MG63 (cell line): Measurements from ENCODE around the gene PPFIA2. TPM values are rescaled to one million over a fixed set of nuclear protein-coding genes. Genes with fewer than 3 reads are reported as not detected.

Experiments
- DNase-seq: peaks from one replicate; pipeline ENCODE4 v3.0.0-alpha.2; 2020
- H3K27me3 ChIP-seq: fragments of 250-450 bp; sonication (Bioruptor Pico); 2 replicates; pipeline ENCODE4 v1.5.1; 2020; ENCODE audit warnings: mild to moderate bottlenecking, moderate library complexity
- H3K36me3 ChIP-seq: fragments of 250-450 bp; sonication (Bioruptor Pico); 2 replicates; pipeline ENCODE4 v1.5.1; 2020; ENCODE audit warnings: mild to moderate bottlenecking, moderate library complexity
- H3K4me3 ChIP-seq: fragments of 250-450 bp; sonication (Bioruptor Pico); 2 replicates; pipeline ENCODE4 v1.5.1; 2020; ENCODE audit warnings: mild to moderate bottlenecking, moderate library complexity
- H3K9me3 ChIP-seq: fragments of 250-450 bp; sonication (Bioruptor Pico); 2 replicates; pipeline ENCODE4 v1.5.1; 2020; ENCODE audit warnings: mild to moderate bottlenecking, moderate library complexity
- total RNA-seq: library from RNA; depleted of rRNA; stranded (reverse); fragments of >200 nt; shearing (Covaris generic); gene quantifications from 2 replicates; pipeline ENCODE4 v1.2.3, GENCODE V29; 2014; ENCODE audit warnings: low replicate concordance

PPFIA2 gene
- total RNA-seq, 1 experiment from 2014 or later: not detected

DNA sequence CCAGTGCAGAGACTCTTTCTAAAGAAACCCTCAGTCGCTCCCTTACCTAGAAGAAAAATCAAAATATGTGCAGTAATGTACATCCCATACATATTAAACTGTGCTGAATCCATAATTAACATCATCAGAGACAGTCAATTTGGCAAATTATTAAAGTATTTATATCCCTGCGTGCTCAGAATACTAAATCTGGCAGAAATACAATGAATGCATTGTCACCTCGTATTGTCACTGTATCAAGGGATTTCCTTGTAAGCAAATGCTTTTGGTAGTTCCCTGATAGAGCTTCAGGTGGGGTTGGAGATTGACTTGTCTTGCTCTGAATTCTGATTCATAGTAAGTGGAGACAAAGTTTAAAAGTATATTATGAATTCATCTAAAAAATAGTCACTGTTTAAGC lies 319.1 kb downstream of the PPFIA2 start:
- H3K4me3 ChIP-seq: no peak overlapping the region
- no peaks in the 10 kb centered on the region; the same call in 1 of the 2 replicates for H3K27me3 ChIP-seq
- no peaks in the 10 kb centered on the region for H3K36me3 ChIP-seq
- DNase-seq: no peak
- no peaks in the 10 kb centered on the region for H3K9me3 ChIP-seq

DNA sequence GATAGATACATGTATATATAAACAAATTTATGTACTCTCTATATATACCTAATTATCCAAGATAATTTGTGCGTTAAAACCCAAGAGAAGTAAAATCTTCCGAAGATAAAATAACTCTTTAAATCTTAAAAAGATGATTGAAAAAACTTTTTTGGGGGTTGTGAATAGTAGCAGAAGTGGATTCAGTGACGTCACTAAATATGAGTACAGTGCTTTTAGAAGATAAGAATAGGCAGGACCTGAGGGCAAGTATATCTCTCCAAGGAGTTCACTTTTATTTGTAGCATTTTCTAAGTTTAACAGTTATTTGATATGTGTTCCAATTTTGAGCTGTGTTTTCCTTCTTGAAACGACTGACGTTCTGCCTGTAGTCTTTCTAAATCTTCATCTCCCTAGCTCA lies 319.8 kb downstream of the PPFIA2 start:
- H3K9me3 ChIP-seq: no peaks in the 10 kb centered on the region
- no peaks in the 10 kb centered on the region; the same call in 1 of the 2 replicates for H3K27me3 ChIP-seq
- no peak for DNase-seq
- no peak overlapping the region for H3K4me3 ChIP-seq
- no peaks in the 10 kb centered on the region for H3K36me3 ChIP-seq

DNA sequence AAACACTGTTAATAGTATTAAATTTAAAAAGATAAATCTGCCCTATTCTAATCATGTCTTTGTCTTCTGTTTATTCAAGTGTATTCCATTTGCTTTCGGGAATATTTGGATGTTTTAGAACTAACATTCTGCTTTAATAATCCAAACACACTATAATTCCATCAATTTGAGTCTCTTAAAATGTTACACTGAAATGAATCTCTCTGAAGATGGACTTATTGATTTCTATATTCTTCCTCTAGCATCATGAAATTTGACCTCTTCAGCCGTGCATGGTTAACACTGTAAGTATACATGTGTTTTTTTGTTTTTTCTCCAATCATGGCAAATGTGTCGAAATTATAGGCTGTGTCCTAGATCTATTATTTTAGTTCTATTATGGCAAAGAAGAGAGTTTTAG lies 342.1 kb downstream of the PPFIA2 start:
- Histone ChIP-seq H3K36me3 (no peaks in the 10 kb centered on the region), H3K9me3 (no peaks in the 10 kb centered on the region), H3K27me3 (no peaks in the 10 kb centered on the region), H3K4me3 (no peak overlapping the region)
- DNase-seq: no peak

DNA sequence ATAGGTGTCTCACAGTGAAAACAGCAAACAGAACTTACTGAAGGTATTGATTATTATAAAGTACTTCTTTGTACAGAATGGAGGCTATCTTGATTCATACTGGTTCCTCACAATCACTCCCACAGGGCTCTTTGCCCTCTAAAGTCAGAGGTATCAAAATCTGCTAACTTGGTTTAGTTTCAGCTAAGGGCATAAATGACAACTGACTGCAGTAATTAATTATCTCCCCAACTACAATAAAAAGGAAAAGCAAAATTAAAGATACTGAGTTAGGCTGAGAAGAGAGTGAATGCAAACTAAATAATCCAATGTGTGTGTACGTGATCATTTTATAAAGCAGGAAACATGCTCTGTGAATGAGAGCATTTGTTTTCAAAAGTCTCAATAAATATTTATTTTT lies 342.6 kb downstream of the PPFIA2 start:
- H3K9me3 ChIP-seq: no peaks in the 10 kb centered on the region
- DNase-seq: no peak
- H3K27me3 ChIP-seq: no peaks in the 10 kb centered on the region
- H3K4me3 ChIP-seq: no peak overlapping the region
- no peaks in the 10 kb centered on the region for H3K36me3 ChIP-seq

DNA sequence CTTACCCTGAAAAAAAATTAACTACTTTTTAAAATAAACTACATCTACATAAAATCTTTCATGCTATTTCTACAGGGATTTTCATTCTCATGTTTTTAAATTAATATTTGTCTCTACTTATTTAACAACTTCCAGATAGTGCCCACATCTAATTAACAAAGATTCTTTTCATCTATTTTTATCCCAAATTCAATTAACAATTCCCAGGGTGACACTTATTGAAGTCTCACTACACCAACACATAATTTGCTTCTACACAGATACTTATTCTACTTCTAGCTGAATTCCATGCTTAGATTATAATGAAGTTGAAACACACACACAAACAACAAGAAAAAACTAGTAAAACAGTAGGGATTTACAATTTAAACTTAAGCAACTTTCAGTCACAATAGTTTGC lies 344.7 kb downstream of the PPFIA2 start:
- no peaks in the 10 kb centered on the region for H3K27me3 ChIP-seq
- no peaks in the 10 kb centered on the region for H3K36me3 ChIP-seq
- no peaks in the 10 kb centered on the region for H3K9me3 ChIP-seq
- H3K4me3 ChIP-seq: no peak overlapping the region
- DNase-seq: no peak

DNA sequence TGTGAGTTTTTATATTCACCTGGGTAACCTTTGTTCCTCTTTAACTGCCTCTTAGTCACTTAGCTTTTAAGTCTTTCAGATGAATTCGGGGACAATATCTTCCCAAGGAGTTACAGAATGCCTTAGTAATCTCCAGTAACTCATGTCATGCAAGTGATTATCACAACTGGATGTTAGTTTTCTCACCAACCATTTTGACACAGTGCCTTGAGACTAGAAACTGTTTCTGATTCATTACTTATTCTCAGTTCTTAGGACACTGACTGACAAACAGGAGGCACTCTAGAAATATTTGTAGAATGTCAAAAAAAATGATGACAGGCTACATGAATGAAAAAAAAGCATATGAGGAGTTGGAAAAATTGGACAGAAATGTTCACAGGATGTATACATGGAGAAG lies 346.2 kb downstream of the PPFIA2 start:
- H3K9me3 ChIP-seq: no peaks in the 10 kb centered on the region
- no peaks in the 10 kb centered on the region for H3K27me3 ChIP-seq
- no peaks in the 10 kb centered on the region for H3K36me3 ChIP-seq
- DNase-seq: no peak
- no peak overlapping the region for H3K4me3 ChIP-seq

DNA sequence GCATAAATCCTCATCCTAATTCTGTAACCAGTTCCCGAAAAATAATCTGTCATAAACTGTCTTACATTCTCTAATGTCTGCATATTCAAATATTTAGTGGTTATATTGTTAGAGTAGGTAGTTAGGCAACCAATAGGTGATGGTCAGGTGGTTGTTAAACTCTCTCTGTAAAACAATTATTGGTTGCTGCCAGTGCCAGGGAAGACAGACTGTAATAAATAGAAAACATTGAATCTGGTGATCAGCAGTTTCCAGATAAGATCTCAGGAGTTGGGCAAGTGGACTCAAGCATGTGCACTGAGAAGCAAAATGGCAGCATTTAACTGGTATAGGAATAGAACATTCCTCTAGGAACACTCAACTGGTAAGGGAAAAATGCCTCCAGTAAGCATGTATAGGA lies 355.8 kb downstream of the PPFIA2 start:
- H3K9me3 ChIP-seq: no peaks in the 10 kb centered on the region
- no peak overlapping the region for H3K4me3 ChIP-seq
- H3K36me3 ChIP-seq: no peaks in the 10 kb centered on the region
- H3K27me3 ChIP-seq: no peaks in the 10 kb centered on the region
- DNase-seq: no peak

DNA sequence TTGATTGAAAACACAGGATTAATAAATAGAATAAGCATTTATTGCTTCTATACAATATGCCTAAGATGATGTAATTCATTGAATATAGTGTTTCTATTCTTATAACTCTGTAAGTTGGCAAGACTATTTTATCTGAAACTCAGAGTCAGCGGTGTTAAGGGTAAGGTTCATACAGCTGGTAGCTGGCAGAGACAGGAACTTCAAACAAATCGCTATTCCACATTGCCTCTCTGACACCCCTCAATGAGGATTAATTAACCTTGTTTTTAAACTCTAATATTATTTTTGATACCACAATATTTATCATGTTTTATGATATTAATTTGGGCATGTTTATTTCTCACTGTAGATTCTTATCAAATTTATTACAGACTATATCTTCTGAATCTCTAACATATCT lies 357.9 kb downstream of the PPFIA2 start:
- Histone ChIP-seq H3K27me3 (no peaks in the 10 kb centered on the region), H3K4me3 (no peak overlapping the region), H3K36me3 (no peaks in the 10 kb centered on the region), H3K9me3 (no peaks in the 10 kb centered on the region)
- no peak for DNase-seq

DNA sequence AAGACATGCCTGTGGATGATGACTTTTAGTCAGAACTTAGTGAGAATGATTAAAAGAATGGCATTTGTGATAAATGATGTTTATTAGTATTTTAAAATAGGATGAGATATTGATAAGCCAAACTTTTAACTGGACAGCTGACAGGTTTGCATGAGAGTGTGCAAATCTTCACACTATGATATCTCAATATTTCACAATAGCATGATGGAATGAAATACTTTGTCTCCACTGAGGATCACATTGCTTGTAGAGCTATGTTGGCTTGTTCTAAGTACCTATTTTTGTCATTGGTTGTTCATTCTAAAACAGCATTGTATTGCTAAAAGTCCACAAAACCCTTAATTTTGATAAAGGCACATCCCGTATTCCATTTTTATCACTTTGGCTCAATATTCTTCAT lies 359.1 kb downstream of the PPFIA2 start:
- DNase-seq: no peak
- no peaks in the 10 kb centered on the region for H3K27me3 ChIP-seq
- no peaks in the 10 kb centered on the region for H3K36me3 ChIP-seq
- no peaks in the 10 kb centered on the region for H3K9me3 ChIP-seq
- H3K4me3 ChIP-seq: no peak overlapping the region

DNA sequence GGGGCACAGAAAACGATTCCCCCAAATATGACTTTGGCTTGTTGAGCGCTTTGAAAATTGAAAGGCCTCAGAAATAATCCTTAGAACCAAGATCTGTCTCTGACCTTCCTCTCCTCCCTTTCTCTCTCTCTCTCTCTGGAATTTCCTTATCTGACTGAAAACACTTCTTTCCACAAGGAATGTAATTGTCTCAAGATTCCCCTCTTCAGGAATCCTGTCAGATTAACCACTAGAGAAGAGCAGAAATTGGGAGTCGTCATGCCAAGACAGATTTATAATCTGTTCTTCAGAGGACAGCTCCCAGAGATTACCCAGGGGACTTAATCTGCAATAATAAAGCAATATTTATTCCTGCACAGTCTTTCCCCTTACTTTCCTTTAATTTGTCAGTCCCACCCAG lies 363.7 kb downstream of the PPFIA2 start:
- no peak for DNase-seq
- H3K9me3 ChIP-seq: no peaks in the 10 kb centered on the region
- no peak overlapping the region for H3K4me3 ChIP-seq
- no peaks in the 10 kb centered on the region for H3K36me3 ChIP-seq
- H3K27me3 ChIP-seq: no peaks in the 10 kb centered on the region

DNA sequence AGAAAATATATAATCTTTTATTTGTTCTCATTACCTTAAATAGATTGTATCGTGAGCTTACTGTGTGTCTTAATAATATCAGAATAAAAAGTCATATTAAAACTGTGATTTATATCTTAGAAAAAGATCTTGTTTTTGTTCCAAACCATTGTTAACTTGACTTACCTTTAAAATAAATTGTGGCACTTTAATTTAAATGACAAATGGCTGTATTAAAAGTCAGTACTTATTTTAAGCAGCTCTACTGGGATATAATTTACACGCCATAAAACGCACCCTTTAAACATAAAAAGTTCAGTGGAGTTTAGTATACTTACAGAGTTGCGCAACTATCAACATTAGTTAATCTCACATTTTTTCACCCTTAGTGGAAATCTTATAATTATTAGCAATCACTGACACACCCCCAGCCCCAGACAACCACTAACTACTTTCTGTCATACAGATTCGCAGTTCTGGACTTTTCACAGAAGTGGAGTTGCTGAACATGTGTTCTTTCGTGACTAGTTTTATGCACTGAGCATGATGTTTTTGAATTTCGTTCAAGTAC lies 369.5 kb downstream of the PPFIA2 start:
- no peak for DNase-seq

DNA sequence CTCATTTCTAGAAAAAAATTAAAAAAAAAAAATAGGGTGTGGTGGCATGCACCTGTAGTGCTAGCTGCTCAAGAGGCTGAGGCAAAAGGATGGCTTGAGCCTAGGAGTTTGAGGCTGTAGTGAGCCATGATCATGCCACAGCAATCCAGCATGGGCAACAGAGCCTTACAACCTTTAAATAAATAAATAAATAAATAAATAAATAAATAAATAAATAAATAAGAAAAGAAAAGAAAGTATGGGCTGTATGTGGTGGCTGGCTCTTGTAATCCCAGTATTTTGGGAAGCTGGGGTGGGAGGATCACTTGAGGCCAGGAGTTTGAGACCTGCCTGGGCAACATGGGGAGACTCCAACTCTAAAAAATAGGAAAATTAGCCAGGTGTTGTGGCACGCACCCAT lies 373.0 kb downstream of the PPFIA2 start:
- H3K4me3 ChIP-seq: no peak overlapping the region
- no peaks in the 10 kb centered on the region for H3K36me3 ChIP-seq
- H3K27me3 ChIP-seq: no peaks in the 10 kb centered on the region
- no peak for DNase-seq
- H3K9me3 ChIP-seq: no peaks in the 10 kb centered on the region

More for the DNA sequence above, 369.5 kb downstream of the PPFIA2 start:
- no peaks in the 10 kb centered on the region for H3K27me3 ChIP-seq
- H3K4me3 ChIP-seq: no peak overlapping the region
- no peaks in the 10 kb centered on the region for H3K36me3 ChIP-seq
- H3K9me3 ChIP-seq: no peaks in the 10 kb centered on the region

DNA sequence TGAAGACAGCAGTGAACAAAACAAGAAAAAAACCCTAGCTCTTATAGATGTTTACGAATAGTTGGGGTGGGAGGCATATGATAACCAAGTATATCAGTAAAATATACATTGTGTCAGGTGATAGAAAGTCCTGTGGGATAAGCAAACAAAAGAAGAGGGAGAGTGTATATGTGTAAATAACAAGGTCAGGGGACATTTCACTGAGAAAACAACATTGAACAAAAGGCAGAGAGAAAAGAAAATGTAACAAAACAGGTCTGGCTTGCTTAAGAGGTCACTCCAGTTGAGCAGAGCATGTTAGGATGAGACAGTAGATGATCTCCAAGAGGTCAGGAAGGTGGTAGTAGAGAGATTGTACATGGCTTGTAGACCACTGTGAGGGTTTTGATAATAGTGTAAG lies 377.2 kb downstream of the PPFIA2 start:
- H3K4me3 ChIP-seq: no peak overlapping the region
- no peaks in the 10 kb centered on the region for H3K36me3 ChIP-seq
- no peak for DNase-seq

DNA sequence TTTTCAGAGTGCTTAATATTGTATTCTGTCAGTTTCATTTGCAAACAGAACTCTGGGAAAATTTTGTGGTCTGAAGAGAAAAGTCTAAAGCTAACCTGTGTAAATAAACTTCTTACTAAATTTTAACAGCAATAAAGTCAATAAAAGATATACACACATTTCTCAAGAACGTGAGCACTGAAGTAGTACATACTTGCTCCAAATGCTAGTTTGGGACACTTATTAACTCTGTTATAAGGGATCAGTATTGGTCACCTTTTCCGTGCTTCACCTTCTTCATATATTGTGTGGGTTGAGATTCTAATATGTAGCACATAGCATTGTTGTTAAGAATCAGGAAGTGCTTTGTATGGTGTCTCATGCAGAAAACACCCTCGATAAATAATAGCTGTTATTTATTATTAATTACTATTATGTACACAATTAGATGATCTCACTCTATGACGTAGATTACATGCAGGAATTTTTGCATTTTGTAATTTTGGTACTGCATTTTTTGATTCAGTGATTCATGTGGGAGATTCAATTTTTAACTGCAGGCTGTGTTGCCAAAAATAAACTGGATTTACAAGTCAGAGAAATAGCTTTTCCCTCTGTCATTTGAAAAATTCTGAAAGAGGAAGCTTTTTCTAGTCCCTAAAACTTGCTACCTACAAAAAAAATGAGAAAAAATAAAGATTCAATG lies 380.4 kb downstream of the PPFIA2 start:
- H3K9me3 ChIP-seq: no peaks in the 10 kb centered on the region
- no peaks in the 10 kb centered on the region for H3K36me3 ChIP-seq
- no peak for DNase-seq
- no peak overlapping the region for H3K4me3 ChIP-seq
- no peaks in the 10 kb centered on the region for H3K27me3 ChIP-seq

More for the DNA sequence above, 377.2 kb downstream of the PPFIA2 start:
- Histone ChIP-seq H3K9me3 (no peaks in the 10 kb centered on the region), H3K27me3 (no peaks in the 10 kb centered on the region)

DNA sequence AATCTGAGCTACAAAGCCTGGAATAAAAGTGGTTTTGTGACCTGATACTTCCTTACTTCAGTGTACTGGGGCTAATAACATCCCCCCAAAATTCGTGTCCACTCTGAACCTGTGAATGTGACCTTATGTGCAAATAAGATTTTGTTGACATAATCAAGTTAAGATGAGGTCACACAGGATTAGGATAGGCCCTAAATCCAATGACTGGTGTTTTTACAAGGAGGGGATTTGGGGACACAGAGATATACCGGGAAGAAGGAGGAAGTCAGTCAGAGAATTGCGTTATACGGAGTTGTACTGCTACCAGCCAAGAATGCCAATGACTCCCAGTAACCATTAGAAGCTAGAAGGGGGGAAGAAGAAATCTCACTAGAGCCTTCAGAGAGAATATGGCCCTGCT lies 381.4 kb downstream of the PPFIA2 start:
- no peak overlapping the region for H3K4me3 ChIP-seq
- no peaks in the 10 kb centered on the region for H3K27me3 ChIP-seq
- no peaks in the 10 kb centered on the region for H3K9me3 ChIP-seq
- no peak for DNase-seq
- no peaks in the 10 kb centered on the region for H3K36me3 ChIP-seq

DNA sequence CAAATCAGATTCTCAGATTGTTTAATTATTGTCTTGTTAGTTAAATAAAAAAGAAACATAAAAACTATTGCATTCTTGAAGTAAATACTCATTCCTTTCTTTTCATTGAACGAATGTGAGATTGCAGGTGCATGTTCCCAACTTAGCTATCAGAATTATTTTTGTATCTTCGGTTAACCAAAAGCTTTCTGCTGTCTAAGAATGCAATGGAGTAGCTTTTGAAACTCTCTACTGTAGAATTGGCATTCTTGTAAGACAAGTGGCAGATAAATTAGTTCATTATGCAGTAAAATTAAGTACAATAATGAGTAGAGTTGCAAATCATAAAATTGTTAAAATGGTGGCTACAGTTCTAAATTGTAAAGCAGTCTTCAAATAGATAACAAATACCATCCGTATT lies 383.2 kb downstream of the PPFIA2 start:
- Histone ChIP-seq H3K27me3 (no peaks in the 10 kb centered on the region), H3K9me3 (no peaks in the 10 kb centered on the region), H3K4me3 (no peak overlapping the region), H3K36me3 (no peaks in the 10 kb centered on the region)
- no peak for DNase-seq

DNA sequence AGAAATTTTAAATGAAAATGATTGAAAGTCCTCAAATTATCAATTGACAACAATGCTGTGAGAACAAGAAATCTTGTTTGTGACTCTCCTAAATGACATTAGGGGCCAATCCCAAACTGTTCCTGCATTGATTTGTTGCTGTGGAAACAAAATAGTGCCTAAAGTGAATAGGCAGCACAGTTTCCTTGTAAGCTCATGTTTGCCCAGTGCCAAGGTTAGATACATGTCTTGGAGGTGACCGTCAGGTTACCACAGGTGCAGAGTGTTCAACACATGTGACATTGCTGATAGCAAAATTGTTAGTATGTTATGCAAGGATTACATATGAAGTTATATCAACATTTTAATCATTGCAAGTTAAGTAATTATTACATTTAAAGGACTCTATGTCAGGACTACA lies 388.7 kb downstream of the PPFIA2 start:
- Histone ChIP-seq H3K9me3 (no peaks in the 10 kb centered on the region), H3K27me3 (no peaks in the 10 kb centered on the region), H3K36me3 (no peaks in the 10 kb centered on the region), H3K4me3 (no peak overlapping the region)
- no peak for DNase-seq

DNA sequence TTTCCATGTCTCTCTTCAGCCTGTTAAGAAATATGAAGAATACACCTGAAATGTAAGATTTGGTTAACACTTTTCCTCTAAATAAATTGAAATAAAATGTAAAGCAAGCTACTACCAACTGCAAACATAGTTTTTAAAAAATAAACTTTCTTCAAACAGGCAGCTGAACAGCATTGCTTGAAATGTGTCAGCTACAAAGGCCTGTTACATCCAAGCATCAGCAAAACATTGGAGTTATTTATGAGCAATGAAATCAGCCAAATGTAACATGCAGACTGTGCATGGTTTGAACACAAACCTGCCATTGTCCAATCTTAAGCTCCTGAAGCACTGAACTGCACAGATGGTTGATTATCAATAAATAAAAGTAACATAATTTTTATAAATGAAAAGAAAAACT lies 390.0 kb downstream of the PPFIA2 start:
- Histone ChIP-seq H3K27me3 (no peaks in the 10 kb centered on the region), H3K4me3 (no peak overlapping the region), H3K9me3 (no peaks in the 10 kb centered on the region), H3K36me3 (no peaks in the 10 kb centered on the region)
- no peak for DNase-seq
